Fibroblast of lung (primary cell): ENCODE results near the gene MPC1. TPM values are rescaled to one million over a fixed set of nuclear protein-coding genes. Genes with fewer than 3 reads are reported as not detected.

Experiments
- DNase-seq, 2 donors: peaks; one replicate each; pipeline versions ENCODE4 v3.0.0 to v3.0.0-alpha.2; 2010; ENCODE audit warnings: low read depth in 2 of 2
- H2AFZ ChIP-seq: 2 replicates; pipeline ENCODE4 v1.5.1; 2012; ENCODE audit warnings: low read length, control low read depth, inconsistent platforms
- H3K27ac ChIP-seq: 2 replicates; pipeline ENCODE4 v1.5.1; 2011; ENCODE audit warnings: low read length, control low read depth; ENCODE audit not compliant: insufficient read depth
- H3K27me3 ChIP-seq: 2 replicates; pipeline ENCODE4 v1.5.1; 2011; ENCODE audit warnings: mild to moderate bottlenecking, low read length; ENCODE audit not compliant: control insufficient read depth, insufficient read depth
- H3K36me3 ChIP-seq: 2 replicates; pipeline ENCODE4 v1.5.1; 2011; ENCODE audit warnings: low read length; ENCODE audit not compliant: control insufficient read depth, insufficient read depth
- H3K4me1 ChIP-seq: 2 replicates; pipeline ENCODE4 v1.5.1; 2011; ENCODE audit warnings: low read length; ENCODE audit not compliant: control insufficient read depth, insufficient read depth; ENCODE audit errors: extremely low read depth
- H3K4me2 ChIP-seq: 2 replicates; pipeline ENCODE4 v1.5.1; 2011; ENCODE audit warnings: low read length, control low read depth; ENCODE audit not compliant: insufficient read depth; ENCODE audit errors: extremely low read depth
- H3K4me3 ChIP-seq, 4 experiments: fragments of 200-600 bp in 1 of 4; sonication (generic) in 1 of 4; replicated peaks in 1 of 4; 2 replicates each; pipeline ENCODE4 v1.5.1; 2011 to 2016; ENCODE audit warnings: low read length in 4 of 4, low read depth in 3 of 4, mild to moderate bottlenecking in 3 of 4, control low read depth in 2 of 4, inconsistent platforms in 1 of 4, mixed read lengths in 1 of 4; ENCODE audit not compliant: insufficient read depth in 1 of 4; ENCODE audit errors: control extremely low read depth in 1 of 4
- H3K79me2 ChIP-seq: 2 replicates; pipeline ENCODE4 v1.5.1; 2012; ENCODE audit warnings: mild to moderate bottlenecking, low read length, inconsistent platforms; ENCODE audit not compliant: control insufficient read depth, insufficient read depth
- H3K9ac ChIP-seq: 2 replicates; pipeline ENCODE4 v1.5.1; 2011; ENCODE audit warnings: mild to moderate bottlenecking, low read length, control low read depth; ENCODE audit not compliant: insufficient read depth
- H3K9me3 ChIP-seq: 2 replicates; pipeline ENCODE4 v1.5.1; 2012; ENCODE audit warnings: low read depth, low read length; ENCODE audit not compliant: control insufficient read depth, insufficient read depth
- H4K20me1 ChIP-seq: 2 replicates; pipeline ENCODE4 v1.5.1; 2011; ENCODE audit warnings: low read length; ENCODE audit not compliant: control insufficient read depth, insufficient read depth; ENCODE audit errors: extremely low read depth
- CTCF ChIP-seq, 2 donors: IDR thresholded peaks in 1 of 2; conservative IDR thresholded peaks in 1 of 2; 1 replicate in 1 of 2; 2 replicates in 1 of 2; pipeline ENCODE4 v1.5.1; 2011 to 2012; ENCODE audit warnings: low read length in 2 of 2, control low read depth in 1 of 2, inconsistent platforms in 1 of 2, low read depth in 1 of 2, mild to moderate bottlenecking in 1 of 2
- EZH2 ChIP-seq: IDR thresholded peaks from 2 replicates; pipeline ENCODE4 v1.5.1; 2012; ENCODE audit warnings: low read length, control low read depth, mild to moderate bottlenecking; ENCODE audit errors: missing control alignments
- polyA plus RNA-seq, 2 donors: library from polyadenylated mRNA; depleted of rRNA in 1 of 2; stranded (reverse) in 1 of 2; unstranded in 1 of 2; fragments of >200 nt; gene quantifications; 2 replicates each; pipeline ENCODE4 v1.2.1, GENCODE V29; 2011 to 2012; ENCODE audit warnings: missing spikeins in 1 of 2
- total RNA-seq: library from RNA; depleted of rRNA; stranded (reverse); fragments of >200 nt; gene quantifications from 2 replicates; pipeline ENCODE4 v1.2.1, GENCODE V29; 2014

The MPC1 gene
- total and polyA plus RNA-seq, 2 donors (not counting 1 experiment from before 2014, with no cell fraction given) = 19.3 to 28.7 TPM

GRCh38 chr6:166325383-166326042, 57.2 kb downstream of the MPC1 start:
- Histone ChIP-seq H3K79me2 (peaks cover 12% of the 10 kb centered on the region), H3K36me3 (peaks cover 8% of the 10 kb centered on the region)
- no peak for DNase-seq

GRCh38 chr6:166323395-166323794, 59.3 kb downstream of the MPC1 start:
- no peak overlapping the region for H3K27ac ChIP-seq
- H2AFZ ChIP-seq = no peak overlapping the region
- H4K20me1 ChIP-seq = no peaks in the 10 kb centered on the region
- H3K9ac ChIP-seq = no peak overlapping the region
- H3K4me1 ChIP-seq = no peaks in the 10 kb centered on the region
- no peak overlapping the region for H3K4me3 ChIP-seq
- peaks cover 10% of the 10 kb centered on the region for H3K36me3 ChIP-seq
- peaks cover 3% of the 10 kb centered on the region for H3K79me2 ChIP-seq
- no peak overlapping the region for H3K4me2 ChIP-seq
- TF ChIP-seq EZH2 (no peak), CTCF (conservative IDR thresholded peaks at IDR 0.05 in 1 of 2, IDR thresholded peaks at IDR 0.05 in 1 of 2; ENCODE audit: low read depth in 1 of 2, low read length in 2 of 2) (no peak)
- no peak for DNase-seq
- no peaks in the 10 kb centered on the region for H3K27me3 ChIP-seq
- H3K9me3 ChIP-seq = no peaks in the 10 kb centered on the region

More at GRCh38 chr6:166325383-166326042, 57.2 kb downstream of the MPC1 start:
- no peaks in the 10 kb centered on the region for H3K4me1 ChIP-seq
- H3K27ac ChIP-seq = no peak overlapping the region
- H4K20me1 ChIP-seq = no peaks in the 10 kb centered on the region
- TF ChIP-seq EZH2 = no peak
- TF ChIP-seq CTCF (conservative IDR thresholded peaks at IDR 0.05 in 1 of 2, IDR thresholded peaks at IDR 0.05 in 1 of 2; ENCODE audit: low read depth in 1 of 2, low read length in 2 of 2) = no peak
- no peak overlapping the region for H2AFZ ChIP-seq
- H3K4me2 ChIP-seq = no peak overlapping the region
- H3K27me3 ChIP-seq = no peaks in the 10 kb centered on the region
- H3K9ac ChIP-seq = no peak overlapping the region
- no peaks in the 10 kb centered on the region for H3K9me3 ChIP-seq
- H3K4me3 ChIP-seq = no peak overlapping the region

- Histone ChIP-seq H3K4me3 (no peak overlapping the region), H3K79me2 (no peaks in the 10 kb centered on the region), H3K9ac (no peak overlapping the region), H3K4me2 (no peak overlapping the region), H3K27ac (no peak overlapping the region), H3K4me1 (no peaks in the 10 kb centered on the region), H3K9me3 (no peaks in the 10 kb centered on the region), H3K36me3 (peaks cover 4% of the 10 kb centered on the region), H4K20me1 (no peaks in the 10 kb centered on the region), H3K27me3 (no peaks in the 10 kb centered on the region), H2AFZ (no peak overlapping the region)
- no peak for DNase-seq
- TF ChIP-seq CTCF (conservative IDR thresholded peaks at IDR 0.05 in 1 of 2, IDR thresholded peaks at IDR 0.05 in 1 of 2; ENCODE audit: low read depth in 1 of 2, low read length in 2 of 2) = no peak
- no peak for TF ChIP-seq EZH2
Observed at GRCh38 chr6:166318649-166319600, 63.8 kb downstream of the MPC1 start.
